ENCODE data around the gene RABGGTB.
A peak's percentile ranks its signal among the peaks of the same experiment; 100 is the strongest.
"Not testable (repeated sequence)": the region's sequence is repeated elsewhere in the genome, so short reads cannot be mapped to it uniquely, and the experiment has no call there.

The RABGGTB gene

DNA sequence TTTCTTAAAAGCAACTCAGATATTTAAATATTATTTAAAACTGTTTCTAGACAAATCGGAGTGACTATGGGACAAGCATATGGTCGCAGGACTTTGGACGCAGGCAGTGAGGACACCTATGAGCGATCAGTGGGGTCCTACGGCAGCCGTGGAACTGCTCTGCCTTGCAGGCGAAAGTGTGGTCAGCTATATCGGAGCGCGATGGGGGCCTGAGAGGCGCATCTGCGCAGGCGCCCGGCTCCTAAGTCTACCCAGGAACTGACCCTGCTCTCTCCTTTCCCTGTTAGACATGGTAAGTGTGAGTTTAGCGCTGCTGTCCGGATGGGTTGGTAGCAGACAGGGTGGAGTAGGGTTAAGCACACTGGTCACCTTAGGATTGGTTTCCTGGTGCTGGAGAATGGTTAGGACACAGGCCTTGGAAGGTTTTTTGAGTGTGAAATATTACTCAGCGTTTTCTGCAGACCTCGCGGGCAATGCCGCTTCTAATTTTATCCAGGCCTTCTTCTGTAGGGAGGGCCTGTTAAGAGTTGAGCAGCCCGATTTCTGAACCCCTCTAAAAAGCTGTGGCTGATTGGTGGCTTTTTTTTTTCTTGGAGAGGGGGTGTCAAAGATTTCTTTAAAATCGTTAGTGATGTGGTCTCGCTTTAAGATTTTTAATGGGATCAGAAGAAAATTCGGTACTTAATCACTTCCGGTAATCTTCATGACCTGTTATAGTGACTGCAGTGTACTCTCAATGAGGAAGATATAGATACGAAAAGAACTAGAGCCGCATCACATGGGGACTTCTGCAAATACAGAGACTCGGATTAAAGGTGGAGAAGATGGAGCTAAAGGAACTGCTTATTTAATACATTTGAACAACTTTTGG is at the start of gene RABGGTB:
Gene RABGGTB (plus strand): TSS at position 274 of the 871 bp plus-strand sequence. CDS start 16 bp downstream, at position 290.
- peak; percentile 86 to 88 for DNase-seq (ENCODE audit: low read depth in 2 of 2)

DNA sequence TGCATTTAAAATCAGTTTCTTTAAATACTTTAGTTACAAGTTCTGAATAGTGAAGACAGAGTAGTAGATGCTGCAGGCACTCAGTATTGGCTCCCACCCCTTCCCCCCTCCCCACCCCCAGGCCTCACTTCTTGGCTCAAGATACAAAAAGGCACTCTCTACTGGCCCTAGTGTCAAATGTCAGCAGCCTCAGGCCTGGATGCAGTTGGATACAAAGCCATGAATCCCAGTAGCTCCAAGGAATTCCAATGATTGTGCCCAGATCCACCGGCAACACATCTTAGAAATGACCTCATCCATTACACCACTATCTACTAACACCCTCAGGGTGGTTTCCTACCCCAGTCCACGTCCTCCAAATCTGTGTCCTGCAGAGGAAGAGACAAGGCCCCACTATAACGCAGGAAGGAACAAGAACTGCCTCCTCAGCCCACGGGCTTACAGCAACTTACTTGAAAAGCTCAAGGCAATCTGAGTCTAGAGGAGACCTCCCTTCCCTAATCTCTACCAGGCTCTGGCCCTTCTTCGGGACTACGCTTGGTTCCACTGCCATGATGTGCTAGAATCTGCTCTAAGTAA is 43.9 kb upstream of the RABGGTB start:
- no peak for DNase-seq (ENCODE audit: low read depth in 2 of 2)

DNA sequence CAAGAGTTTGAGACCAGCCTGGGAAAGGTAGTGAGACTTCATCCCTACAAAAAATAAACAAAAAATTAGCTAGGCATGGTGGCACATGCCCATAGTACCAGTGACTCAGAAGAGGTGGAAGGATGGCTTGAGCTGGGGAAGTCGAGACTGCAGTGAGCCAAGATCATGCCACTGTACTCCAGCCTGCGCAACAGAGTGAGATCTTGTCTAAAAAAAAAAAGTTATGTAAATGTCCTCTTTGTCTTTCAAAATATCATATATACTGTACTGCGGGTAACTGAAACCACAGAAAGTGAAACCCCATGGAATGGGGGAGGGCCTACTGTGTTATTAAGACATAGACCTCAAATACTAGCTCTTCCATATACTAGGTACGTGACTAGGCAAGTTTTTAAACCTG is 40.8 kb upstream of the RABGGTB start:
- no peak for DNase-seq (ENCODE audit: low read depth in 2 of 2)

DNA sequence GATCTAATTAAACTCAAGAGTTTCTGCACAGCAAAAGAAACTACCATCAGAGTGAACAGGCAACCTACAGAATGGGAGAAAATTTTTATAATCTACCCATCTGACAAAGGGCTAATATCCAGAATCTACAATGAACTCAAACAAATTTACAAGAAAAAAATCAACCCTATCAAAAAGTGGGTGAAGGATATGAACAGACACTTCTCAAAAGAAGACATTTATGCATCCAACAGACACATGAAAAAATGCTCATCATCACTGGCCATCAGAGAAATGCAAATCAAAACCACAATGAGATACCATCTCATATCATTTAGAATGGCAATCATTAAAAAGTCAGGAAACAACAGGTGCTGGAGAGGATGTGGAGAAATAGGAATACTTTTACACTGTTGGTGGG is 28.8 kb upstream of the RABGGTB start:
- DNase-seq (ENCODE audit: low read depth in 2 of 2), result not testable (repeated sequence)

DNA sequence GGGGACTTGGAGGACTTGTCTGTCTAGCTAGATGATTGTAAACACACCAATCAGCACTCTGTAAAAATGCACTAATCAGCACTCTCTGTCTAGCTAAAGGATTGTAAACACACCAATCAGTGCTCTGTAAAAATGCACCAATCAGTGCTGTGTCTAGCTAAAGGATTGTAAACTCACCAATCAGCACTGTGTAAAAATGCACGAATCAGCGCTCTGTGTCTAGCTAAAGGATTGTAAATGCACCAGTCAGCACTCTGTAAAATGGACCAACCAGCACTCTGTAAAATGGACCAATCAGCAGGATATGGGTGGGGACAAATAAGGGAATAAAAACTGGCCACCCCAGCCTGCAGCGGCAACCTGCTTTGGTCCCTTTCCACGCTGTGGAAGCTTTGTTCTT is 27.5 kb upstream of the RABGGTB start:
- DNase-seq (ENCODE audit: low read depth in 2 of 2), result not testable (repeated sequence)

DNA sequence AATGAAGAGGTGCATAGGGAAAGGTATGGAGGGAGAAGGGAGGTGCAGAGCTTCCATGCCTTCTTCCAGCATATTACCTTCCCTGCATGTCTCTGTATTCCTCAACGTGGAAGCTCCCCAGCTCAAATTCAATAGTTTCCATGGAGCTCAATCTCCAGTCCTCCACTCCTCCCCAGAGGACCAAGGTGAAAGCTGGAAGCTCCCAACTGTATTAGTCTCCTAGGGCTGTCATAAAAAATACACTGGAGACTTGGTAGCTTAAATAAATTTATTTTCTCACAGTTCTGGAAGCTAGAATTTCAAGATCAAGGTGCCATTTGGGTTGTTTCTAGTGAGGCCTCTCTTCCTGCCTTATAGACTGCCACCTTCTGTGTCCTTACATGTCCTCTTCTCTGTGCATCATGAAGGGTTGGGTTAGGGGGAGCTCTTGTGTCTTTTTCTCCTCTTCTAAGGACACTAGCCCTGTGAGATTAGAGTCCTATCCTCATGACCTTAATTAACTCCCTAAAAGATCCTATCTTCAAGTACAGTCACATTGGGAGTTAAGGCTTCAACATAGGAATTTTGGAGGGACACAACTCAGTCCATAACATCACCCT is 21.9 kb upstream of the RABGGTB start:
- DNase-seq (ENCODE audit: low read depth in 2 of 2), result no peak

DNA sequence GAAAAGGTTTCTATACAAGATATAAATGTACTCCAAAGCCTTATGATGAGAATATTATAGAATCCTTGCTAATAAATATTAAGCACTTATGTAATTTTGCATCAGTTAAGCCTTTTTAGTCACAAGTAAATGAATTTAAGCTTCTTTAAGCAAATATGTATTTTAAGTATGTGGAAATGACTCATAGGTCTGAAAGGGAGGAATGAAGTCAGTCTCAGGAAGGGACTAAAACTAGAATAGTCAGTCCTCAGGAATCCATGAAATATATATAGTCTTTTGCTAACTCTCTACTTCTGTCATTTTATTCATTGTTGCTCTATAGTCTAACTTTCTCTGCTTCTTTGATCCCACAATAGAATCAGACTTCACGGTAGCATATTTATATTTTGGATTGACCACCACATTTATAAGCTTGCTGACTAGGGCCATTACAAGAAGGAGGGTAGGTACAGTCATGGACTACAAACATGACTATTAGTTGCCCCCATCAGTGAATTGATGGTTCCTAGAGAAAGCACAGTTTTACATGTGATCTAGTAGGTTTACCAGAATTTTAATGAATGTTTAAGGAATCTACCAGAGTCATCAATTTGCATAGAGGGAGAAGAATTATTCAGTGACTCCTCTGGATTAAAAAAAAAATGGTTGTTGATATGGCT is 20.2 kb upstream of the RABGGTB start:
- DNase-seq (ENCODE audit: low read depth in 2 of 2), result peak; percentile 56 to 68

DNA sequence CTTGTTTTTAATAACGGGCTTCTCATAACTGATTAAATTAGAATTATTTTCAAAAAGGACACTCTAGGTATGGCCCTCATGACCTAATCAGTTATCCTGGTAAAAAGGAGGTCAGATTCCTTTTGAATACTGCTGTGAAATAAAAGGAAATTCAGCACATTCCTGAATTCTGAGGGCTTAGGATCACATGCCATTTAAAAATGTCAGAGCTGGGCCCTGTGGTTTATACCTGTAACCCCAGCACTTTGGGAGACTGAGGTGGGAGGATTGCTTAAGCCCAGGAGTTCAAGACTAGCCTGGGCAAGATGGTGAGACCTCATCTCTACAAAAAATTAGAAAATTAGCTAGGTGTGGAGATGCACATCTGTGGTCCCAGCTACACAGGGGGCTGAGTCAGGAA is 18.0 kb upstream of the RABGGTB start:
- no peak for DNase-seq (ENCODE audit: low read depth in 2 of 2)

DNA sequence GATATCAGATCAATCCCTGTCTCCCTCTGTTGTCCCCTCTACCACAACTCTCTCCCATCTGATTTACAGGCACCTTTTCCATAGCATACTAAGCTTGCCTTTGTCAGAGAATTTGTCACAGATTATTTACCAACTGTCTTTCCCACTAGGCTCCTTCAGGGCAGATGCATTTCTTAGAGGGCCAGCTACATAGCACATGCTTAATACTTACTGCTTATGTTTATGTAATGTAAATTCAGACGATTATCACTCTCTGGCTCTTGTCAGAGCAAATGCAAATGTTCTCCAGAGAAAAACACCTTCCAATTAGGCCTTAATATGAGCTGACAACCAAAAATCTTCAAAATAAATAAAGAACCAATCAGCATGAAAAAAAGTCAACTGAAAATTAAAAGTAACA is 15.3 kb upstream of the RABGGTB start:
- DNase-seq (ENCODE audit: low read depth in 2 of 2), result no peak

DNA sequence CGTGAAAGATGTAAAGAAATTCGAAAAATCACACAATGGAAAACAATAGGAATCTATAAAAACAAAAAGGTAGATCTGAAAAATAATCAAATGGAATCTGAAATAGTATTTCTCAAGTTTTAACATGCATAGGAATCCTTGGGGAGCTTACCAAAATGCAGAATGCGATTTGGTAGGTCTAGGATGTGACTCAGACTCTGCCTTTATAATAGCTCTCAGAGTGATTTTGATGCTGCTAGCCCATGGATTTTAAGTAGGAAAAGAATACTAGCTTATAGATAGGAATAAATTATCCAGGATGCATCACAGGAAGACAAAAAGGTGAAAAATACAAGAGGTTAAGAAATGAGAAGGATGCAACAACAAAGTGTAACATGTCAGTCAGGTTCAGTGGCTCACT is 14.1 kb upstream of the RABGGTB start:
- no peak for DNase-seq (ENCODE audit: low read depth in 2 of 2)

DNA sequence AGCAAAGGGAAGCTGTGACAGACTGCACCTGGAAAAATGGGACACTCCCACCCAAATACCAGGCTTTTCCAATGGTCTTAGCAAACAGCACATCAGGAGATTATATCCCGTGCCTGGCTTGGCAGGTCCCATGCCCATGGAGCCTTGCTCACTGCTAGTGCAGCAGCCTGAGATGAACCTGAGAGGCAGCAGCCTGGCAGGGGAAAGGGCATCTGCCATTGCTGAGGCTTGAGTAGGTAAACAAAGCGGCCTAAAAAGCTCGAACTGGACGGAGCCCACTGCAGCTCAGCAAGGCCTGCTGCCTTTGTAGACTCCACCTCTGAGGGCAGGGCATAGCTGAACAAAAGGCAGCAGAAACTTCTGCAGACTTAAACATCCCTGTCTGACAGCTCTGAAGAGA is 8.2 kb upstream of the RABGGTB start:
- not testable (repeated sequence) for DNase-seq (ENCODE audit: low read depth in 2 of 2)

DNA sequence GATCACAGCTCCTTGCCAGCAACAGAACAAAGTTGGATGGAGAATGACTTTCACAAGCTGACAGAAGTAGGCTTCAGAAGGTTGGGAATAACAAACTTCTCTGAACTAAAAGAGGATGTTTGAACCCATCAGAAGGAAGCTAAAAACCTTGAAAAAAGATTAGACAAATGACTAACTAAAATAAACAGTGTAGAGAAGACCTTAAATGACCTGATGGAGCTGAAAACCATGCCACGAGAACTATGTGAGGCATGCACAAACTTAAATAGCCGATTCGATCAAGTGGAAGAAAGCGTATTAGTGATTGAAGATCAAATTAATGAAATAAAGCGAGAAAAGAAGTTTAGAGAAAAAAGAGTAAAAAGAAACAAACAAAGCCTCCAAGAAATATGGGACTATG is 7.4 kb upstream of the RABGGTB start:
- not testable (repeated sequence) for DNase-seq (ENCODE audit: low read depth in 2 of 2)

DNA sequence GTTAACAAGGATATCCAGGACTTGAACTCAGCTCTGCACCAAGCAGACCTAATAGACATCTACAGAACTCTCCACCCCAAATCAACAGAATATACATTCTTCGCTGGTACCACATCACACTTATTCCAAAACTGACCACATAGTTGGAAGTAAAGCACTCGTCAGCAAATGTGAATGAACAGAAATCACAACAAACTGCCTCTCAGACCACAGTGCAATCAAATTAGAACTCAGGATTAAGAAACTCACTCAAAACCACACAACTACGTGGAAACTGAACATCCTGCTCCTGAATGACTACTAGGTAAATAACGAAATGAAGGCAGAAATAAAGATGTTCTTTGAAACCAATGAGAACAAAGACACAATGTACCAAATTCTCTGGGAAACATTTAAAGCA is 5.9 kb upstream of the RABGGTB start:
- DNase-seq (ENCODE audit: low read depth in 2 of 2), result not testable (repeated sequence)

DNA sequence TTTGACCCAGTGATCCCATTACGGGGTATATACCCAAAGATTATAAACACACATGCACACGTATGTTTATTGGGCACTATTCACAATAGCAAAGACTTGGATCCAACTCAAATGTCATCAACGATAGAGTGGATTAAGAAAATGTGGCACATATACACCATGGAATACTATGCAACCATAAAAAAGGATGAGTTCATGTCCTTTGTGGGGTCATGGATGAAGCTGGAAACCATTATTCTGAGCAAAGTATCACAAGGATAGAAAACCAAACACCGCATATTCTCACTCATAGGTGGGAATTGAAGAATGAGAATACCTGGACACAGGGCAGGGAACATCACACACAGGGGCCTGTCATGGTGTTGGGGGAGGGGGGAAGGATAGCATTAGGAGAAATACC is 2.1 kb upstream of the RABGGTB start:
- not testable (repeated sequence) for DNase-seq (ENCODE audit: low read depth in 2 of 2)

DNA sequence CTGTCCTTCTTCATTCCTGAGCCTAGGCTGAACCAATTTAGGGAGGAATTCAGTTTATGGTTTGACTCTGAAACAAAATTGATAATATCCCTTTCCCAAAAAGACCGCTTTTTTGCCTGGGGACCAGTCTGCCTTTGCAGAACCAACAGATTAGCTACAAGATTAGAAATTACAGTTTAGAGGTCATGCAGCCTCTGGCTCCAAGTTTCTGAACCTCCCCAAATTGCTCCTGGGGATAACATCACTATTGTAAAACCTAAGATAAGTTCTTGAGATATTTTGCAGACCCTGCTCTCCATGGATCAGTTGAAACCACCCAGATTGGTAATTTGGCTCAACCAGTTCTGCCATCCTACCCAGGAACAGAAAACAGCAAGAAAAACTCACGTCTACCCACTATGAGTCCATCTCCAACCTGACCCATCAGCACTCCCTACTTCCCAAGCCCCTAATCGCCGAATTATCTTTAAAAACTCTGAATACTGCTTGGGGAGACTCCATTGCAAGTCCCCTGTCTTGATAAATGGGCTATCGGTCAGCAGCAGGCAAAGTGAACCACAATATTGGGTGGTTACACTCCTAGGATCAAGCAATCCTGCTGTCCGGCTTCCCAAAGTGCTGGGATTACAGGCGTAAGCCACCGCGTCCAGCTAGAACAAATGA is 605 bp upstream of the RABGGTB start:
- no peak for DNase-seq (ENCODE audit: low read depth in 2 of 2)

DNA sequence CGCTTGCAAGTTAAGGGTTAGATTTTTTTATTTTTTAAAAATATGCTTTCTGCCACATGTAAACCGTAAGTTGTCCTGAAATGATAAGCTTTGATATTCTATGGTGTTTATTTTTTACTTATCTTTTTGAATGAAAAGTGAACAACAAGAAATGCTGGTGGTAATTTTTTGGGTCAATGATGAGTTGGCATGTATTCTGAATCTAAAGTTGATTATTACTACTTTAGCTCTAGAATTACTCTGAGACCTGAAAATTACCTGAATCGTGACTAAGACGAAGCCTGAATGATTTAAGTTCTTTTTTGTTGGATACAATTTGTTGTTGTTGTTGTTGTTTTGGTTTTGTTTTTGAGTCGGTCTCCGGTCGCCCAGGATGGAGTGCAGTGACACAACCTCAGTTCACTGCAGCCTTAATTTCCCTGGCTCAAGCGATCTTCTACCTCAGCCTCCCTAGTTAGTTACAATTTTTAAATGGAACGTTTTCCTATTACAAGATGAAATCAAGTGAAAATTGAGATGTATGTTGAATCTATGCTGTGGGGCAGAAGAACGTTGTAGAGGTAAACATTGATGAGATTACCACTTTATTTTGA is 941 bp downstream of the RABGGTB start:
- DNase-seq (ENCODE audit: low read depth in 2 of 2), result no peak

DNA sequence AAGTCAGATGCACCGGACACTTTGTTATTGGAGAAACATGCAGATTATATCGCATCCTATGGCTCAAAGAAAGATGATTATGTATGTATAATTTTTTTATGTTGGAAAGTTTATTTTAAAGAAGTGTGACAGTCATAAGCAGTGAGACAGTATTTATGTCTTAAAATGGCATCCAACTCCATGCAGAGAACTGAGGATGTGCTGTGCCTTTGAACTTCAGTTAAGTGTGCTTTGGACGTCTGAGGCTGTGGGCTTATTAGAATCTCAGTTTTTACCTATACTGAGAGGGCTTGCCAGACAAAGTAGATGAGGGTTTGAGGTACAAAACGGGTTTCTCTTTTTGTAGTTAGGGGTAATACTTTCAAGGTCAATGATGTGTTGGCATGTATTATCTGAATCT is 1.5 kb downstream of the RABGGTB start:
- no peak for DNase-seq (ENCODE audit: low read depth in 2 of 2)

DNA sequence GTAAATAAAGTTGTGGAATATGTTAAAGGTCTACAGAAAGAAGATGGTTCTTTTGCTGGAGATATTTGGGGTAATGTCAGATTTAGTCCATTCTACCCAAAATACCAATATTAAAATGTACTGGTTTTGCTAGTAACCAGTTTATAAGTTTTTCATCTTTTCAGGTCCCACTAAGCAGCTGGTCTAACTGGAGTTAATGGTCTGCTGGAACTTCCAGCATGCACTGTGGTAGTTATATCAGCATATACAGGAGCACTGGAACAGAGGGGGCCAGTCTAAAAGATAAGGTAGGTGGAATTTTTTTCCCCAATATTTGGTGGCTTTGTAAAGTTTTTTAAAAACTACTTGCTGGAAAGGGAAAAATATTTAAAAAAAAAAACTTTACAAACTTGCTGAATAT is 3.9 kb downstream of the RABGGTB start:
- no peak for DNase-seq (ENCODE audit: low read depth in 2 of 2)

DNA sequence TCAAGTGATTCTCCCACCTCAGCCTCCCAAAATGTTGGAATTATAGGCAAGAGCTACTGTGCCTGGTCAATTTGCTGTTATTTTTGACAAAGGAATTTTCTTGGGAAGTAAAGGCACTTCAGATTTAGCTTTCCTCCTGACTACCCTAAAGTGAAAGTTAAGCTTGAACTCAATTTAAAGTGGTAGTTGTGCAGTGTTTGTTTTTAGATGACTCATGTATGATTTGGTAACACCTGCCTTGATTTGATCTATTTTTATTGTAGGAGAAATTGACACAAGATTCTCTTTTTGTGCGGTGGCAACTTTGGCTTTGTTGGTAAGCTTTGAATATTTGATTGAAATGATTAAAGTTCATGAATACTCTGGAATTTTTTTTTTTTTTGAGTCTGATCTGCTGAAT is 5.0 kb downstream of the RABGGTB start:
- no peak for DNase-seq (ENCODE audit: low read depth in 2 of 2)

DNA sequence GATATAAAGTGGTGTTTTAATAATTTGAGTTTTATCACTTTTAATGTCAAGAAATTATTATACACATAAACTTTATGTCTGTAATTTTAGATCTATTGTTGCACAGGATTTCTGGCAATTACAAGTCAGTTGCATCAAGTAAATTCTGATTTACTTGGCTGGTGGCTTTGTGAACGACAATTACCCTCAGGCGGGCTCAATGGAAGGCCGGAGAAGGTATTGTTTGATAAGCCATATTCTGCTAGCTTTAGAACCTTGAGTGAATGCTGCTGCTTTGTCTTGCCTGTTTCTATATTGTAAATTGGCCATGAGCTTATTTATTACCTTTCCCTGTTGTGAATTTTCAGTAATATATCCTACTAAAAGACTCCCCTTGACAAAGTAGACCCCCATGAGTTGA is 6.0 kb downstream of the RABGGTB start:
- no peak for DNase-seq (ENCODE audit: low read depth in 2 of 2)

DNA sequence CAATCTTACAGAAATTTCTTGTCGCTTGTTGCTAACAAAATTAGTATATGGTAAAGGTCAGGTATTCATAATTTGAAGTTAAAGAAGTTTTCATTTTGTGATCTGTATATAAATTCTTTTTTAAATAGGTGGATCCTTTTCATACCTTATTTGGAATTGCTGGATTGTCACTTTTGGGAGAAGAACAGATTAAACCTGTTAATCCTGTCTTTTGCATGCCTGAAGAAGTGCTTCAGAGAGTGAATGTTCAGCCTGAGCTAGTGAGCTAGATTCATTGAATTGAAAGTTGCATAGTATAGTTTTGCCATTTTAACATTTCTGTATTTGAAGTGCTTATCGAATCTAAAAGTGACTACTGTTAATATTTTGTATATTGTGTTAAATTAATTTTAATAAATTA is 8.3 kb downstream of the RABGGTB start:
- DNase-seq (ENCODE audit: low read depth in 2 of 2), result no peak
